ENCODE measurements around the gene CAST.

The CAST gene

GRCh38 chr5:96751203-96752169 is 89.3 kb downstream of the CAST start:
- DNase-seq: no peak

DNA sequence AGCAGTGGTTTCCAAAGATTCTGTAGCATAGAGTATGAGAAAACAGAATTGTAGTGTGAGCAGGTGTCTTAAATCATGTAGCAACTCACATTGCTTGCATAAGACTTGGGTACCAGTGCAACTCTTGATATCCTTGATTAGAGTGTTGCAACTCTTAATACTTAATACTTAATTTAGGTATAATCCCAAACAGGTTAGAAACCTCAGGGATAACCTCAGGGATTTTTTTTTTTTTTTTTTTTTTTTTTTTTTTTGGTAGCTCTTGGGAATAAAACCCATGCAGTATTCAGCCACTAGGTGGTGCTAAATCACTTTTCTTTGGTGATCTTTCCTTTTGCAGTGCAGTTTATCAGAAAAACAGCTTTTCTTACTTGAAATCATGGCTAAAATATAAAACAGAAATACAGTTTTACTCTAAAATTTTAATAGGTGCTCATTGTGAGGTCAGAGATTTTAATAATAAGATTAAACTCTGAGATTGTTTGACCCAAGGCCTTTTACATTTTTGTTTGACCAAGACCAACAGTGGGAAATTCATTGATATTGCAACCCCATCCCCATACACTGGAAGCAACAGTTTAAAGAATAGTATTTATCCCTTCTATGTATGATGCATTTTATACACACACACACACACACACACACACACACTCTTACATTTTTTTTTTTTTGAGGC is 90.3 kb downstream of the CAST start:
- peak; percentile 24 for DNase-seq

DNA sequence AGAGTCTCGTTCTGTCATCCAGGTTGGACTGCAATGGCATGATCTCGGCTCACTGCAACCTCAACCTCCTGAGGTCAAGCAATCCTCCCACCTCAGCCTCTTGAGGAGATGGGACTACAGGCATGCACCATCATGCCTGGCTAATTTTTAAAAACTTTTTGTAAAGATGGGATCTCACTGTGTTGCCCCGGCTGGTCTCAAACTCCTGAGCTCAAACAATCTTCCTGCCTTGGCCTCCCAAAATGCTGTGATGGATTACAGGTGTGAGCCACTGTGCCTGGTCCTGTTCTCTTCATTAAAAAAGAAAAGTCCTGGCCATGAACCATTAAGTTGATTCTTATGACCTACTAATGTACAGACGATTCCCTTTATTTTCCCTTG is 90.8 kb downstream of the CAST start:
- DNase-seq: no peak

DNA sequence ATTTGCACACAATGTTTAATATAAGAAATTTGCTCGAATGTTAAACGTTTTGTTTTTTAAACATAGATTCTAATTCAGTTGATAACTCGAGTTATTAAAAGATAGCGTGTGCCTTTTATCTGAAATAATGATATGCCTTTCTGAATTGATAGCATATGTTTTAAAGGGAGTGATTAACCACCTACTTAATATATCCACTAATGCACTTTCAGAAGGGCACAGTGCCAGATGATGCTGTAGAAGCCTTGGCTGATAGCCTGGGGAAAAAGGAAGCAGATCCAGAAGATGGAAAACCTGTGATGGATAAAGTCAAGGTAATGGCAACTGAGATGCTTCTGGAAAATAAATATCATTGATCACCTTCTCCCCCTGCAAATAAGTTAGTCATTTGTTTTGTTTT is 91.7 kb downstream of the CAST start:
- DNase-seq: no peak

DNA sequence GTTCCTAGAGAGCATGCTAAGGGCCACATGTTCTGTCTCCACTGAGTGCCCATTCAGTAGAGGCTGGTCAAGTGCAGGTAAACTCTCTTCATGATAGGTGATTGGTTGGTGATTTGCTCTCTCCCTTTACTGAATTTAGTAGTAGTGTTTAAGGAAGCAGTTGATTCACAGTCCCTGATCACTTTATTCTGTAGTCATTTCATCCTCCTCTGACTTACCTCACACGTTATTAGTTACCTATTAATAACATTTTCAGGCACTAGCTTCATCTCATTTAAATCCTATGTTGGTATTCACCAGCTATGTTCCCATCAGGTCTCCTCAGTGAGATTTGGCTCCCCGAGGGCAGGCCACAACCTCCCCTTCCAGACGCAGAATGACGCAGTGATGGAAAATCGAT is 93.7 kb downstream of the CAST start:
- DNase-seq: no peak

- no peak for DNase-seq
These were observed 94.8 kb downstream of the CAST start for GRCh38 chr5:96756985-96757384.

- no peak for DNase-seq
These were observed 96.4 kb downstream of the CAST start for GRCh38 chr5:96758621-96759020.

DNA sequence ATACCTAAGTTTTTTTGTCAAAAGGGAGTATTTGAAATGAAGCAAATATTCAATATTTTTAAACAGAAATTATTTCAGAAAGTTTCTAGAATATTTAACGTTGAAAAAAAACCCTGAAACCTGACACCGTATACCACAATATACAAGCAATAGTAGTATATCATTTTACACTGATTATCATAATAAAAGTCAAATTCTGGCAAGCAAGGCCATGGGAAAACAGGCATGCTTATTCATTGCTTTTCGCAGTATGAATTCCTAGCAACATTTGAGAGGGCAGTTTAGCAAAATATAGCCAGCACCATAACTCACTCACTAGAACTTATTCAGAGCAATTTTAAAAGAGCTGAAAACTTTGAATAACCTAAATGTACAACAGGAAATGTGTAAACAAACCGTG is 99.4 kb downstream of the CAST start:
- DNase-seq: no peak

DNA sequence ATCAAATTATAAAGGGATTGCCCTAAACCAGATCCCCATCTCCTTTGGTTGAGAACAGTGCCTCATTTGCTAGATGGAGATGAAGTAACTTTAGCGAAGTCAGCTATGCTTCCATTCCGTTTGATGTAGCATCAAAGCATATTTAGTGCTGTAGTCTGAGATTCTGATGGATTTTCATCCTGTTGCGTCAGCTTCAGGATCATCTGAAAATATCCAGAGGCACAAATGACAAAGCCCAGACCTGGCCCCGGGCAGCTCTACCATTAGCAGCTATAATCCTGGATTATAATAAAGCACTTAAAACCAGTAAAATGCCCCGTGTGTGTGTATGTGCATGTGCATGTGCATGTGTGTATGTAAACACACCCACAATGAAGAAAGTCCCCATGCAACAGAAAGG is 100.8 kb downstream of the CAST start:
- DNase-seq: no peak

GRCh38 chr5:96765043-96765442 is 102.9 kb downstream of the CAST start:
- DNase-seq: no peak

DNA sequence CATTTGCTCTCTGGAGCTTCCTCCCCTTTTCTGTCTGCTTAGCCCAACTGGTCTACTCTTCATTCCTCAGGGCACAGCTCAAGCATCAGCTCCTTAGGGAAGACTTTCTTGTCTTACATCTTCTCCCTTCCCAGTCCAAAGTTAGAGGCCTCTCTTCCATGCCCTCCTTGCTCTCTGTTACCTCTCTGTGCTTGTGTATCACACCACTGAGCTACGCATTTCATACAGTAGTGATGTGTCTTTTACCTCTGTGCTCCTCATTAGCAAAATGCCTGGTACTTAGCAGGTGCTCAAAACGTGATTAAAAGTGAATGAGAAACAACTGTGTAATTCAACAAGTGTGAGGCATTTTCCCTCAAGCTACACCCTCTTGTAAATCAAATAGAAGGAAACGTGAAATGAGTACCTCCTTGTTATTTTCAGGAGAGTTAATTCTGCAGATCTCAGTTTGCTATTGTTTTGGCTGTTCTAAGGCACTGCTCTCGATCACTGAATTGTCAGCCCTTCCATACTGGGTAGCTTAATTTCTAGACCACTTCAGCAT is 106.6 kb downstream of the CAST start:
- DNase-seq: no peak

GRCh38 chr5:96771395-96771794 is 109.2 kb downstream of the CAST start:
- no peak for DNase-seq

DNA sequence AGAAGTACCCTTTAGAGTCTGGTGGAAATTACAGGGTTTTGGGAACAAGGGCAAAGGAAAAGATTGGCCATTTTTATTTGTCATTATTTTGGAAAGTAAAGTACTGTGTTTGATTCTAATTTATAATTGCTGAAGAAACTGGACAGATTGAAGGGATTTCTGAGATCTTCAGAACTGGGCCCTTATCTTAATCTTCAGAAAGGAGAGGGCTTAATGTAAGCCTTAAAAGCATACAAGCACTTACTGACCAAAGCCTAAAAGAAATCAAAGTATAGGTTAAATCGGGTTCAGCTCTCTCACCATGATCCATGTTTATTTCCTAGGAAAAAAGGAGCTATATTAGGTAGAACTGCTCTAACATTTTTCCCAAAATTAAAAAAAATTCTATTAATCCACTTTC is 109.9 kb downstream of the CAST start:
- DNase-seq: no peak

- no peak for DNase-seq
These were observed 110.4 kb downstream of the CAST start for GRCh38 chr5:96772542-96772941.

DNA sequence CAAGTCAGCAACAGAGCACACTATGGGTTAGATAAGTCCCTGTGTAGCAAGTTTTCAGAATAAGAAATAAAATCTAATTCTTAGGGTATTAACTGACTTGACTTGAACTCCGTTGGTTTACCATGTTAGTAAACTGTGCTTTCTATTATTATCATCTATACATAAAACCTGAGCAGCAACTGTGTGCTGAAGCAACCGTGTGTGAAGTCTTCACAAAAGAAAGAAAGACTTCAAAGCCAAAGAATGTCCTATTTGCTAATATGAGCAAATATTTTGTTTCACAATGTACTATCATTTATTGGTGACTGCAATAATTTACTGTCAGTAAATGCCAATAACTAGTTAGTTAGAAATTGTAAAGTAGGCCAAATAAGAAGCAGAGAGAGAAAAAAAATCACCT is 112.9 kb downstream of the CAST start:
- DNase-seq: no peak

DNA sequence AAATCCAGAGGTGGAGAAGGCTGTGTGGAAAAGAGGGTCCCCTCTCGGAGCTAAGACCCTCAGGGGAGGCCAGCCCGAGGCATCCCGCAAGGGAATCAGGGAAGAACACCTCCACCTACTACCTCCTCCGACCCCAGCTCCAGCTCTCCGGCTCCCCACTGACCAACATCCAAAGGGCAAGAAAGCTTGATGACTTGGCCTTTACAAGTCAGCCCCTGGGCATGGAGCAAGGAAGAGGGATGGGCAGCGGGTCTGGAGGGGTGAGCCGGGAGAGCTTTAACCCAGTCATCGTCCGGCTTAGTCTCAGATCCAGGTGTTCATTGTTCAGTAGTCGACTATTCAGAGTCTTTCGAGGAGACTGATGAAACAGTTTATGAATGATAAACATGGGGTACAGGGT is 113.5 kb downstream of the CAST start:
- DNase-seq: no peak

- peak; percentile 30 for DNase-seq
These were observed 114.4 kb downstream of the CAST start for GRCh38 chr5:96776621-96777020.

- DNase-seq: no peak
These were observed 116.2 kb downstream of the CAST start for GRCh38 chr5:96778409-96778808.

DNA sequence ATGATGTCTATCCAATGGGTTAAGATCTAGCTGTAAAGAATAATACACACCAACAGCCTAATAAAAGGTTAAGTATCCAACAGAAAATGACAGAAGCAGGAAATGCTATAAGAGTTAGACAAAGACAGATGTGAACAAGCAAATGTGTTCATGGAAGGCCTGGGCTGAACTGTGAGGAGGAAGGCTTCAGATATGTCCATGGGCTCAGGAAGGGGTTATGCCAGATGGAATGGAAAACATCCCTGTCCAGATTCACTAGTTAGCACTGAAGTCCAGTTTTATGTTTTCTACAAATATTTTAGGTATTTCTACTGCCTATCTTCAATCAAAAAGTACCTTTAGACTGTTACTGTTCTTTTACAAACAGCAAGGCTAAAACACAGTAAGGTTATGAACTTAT is 118.5 kb downstream of the CAST start:
- no peak for DNase-seq

GRCh38 chr5:96781031-96781971 is 119.1 kb downstream of the CAST start:
- no peak for DNase-seq

GRCh38 chr5:96783326-96783725 is 121.2 kb downstream of the CAST start:
- DNase-seq: no peak

DNA sequence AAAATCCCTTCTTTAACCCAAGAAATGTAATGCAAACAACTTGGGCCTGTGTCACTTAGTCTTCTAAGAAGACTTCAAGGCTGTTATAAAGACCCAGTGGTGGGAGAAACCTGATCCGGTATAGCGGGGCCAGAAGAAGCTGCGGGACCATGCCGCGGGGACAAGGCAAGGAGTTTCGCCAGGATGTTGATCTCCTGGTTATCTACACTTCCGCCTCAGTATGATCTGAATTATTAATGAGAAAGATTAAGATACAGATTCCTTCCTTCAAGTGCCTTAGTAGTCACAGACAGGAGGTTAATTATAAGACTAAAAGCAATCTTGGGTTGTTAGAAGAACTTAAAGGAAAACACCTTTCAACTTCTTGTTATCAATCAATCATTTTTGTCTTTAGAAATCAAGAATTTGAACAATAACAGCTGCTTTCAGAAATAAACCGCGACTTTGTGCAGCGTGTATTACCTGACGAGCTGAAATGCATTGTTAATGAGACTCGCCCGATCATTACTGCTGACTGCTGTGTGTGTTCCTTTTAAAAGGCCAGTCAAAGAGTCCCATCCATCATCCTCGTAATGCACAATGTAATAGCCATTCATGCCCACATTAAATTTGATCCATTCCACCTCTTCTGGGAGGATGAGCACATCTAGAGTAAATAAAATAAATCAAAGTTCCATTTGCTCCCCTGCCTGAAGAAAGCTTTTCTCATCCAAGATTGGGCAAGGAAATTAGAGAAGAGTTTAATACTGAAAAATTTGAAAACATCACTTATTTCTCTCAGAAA is 123.3 kb downstream of the CAST start:
- no peak for DNase-seq

Measured in NCI-H748 treated with DMSO at 0.1 percent for 48 hours (cell line).